HG03095 (cell line): ENCODE results near the gene SUMF2.
"Not testable (repeated sequence)": the region's sequence is repeated elsewhere in the genome, so short reads cannot be mapped to it uniquely, and the experiment has no call there.

Experiments used
- ATAC-seq: cut with Tn5 transposase; IDR thresholded peaks from one replicate; pipeline ENCODE4 v1.9.1; 2021; ENCODE audit warnings: moderate library complexity; ENCODE audit not compliant: unreplicated experiment

Gene SUMF2

DNA sequence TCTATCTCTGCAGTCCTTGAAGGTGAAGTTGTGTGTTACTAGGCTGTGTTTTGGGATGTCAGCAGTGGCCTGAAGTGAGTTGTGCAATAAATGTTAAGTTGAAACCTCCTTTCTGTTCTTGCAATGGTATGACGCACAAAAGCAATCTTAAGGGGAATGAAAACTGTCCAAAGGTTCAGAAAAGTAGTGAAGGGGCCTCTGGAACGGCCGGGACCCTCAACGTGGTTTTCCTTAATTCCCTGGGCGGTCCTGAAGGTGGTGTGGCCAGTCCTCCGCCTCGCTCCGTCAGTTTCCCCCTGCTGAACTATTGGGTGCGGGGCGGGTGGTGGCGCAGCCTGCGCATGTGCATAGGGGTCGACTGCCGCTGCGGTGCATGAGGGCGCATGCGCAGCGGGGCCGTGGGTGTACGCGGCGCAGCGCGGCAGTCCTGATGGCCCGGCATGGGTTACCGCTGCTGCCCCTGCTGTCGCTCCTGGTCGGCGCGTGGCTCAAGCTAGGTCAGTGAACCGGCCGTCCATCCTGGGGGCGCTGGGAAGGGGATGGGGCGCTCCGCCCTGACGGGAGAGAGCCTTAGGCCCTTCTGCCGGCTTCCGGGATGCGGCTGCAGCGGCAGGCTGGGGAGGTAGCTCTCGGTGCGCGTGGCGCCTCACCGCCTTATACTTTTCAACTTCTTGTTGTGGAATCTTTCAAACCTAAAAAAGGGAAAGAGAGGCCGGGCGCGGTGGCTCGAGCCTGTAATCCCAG lies at the start of gene SUMF2:
Gene SUMF2 (plus strand): TSS at position 405 of the 744 bp plus-strand sequence. CDS start 26 bp downstream, at position 431.
- peak; percentile 84 for ATAC-seq

DNA sequence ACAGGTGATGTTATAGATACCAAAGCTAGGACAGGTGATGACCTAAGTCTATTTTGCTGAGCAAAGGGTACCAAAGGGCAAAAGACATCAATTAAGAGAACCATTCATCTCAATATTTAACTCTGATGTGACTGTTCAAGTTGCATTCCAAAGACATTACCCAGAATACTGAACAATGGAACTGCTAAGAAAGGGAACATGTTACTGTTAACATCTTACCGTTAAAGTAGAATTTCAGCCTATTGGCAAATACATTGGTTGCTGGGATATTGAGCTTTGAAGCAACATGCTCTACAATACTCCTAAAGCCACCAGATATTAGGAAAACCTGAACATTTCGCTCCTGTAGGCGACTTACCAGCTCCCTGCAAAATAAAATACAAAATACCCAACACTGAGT lies 47.1 kb upstream of the SUMF2 start:
- ATAC-seq: not testable (repeated sequence)

DNA sequence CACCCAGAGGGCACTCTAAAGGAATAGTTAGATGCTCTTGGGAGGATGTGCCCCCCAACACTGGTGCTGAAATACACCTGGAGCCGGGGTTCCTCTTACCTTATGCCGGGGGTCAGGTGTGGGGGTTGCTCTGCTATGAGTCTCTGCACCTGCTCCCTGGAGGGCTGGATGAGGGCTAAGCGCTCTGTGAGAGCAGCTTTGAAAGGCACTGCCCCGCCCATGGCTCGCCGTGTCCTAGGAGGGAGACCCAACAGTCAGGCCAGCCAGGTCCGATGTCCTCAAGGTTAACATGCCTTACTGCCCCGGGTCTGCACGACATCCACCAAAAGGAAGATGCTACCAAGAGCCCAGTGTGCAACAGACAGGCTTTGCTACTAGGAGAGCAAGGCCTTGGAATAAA lies 44.6 kb upstream of the SUMF2 start:
- ATAC-seq: no peak

DNA sequence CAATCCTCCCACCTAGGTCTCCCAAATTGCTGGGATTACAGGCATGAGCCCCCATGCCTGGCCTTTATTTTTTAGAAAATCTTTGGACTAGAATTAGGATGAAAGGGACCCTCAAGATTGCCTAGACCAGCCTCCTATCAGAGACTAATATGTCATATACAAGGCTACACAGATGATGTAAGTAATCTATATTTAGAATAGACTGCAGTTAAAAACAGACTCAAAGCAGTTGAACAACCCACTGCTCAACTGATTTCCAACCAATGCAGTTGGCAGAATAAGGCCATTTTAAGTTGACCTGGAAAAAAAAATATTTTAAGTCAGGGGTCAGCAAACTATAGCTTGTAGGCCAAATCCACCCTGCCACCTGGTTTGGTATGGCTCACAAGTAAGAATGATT lies 40.6 kb upstream of the SUMF2 start:
- no peak for ATAC-seq

DNA sequence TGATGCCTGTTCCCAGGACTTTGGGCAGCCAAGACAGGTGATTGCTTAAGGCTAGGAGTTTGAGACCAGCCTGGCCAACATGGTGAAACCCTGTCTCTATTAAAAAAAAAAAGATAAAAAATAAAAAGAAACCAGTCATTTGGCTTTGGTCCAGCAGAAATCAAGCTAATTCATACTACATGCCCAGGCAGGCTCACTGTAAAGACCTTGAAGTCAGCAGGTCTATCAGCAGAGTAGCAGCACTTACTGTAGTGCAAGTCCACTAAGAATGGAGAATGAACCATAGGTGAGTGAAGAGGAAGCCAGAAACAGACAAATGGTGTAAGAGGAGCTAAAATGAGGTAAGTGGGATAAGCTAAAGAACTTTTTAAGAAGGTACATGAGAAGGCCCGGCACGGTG lies 37.5 kb upstream of the SUMF2 start:
- no peak for ATAC-seq

DNA sequence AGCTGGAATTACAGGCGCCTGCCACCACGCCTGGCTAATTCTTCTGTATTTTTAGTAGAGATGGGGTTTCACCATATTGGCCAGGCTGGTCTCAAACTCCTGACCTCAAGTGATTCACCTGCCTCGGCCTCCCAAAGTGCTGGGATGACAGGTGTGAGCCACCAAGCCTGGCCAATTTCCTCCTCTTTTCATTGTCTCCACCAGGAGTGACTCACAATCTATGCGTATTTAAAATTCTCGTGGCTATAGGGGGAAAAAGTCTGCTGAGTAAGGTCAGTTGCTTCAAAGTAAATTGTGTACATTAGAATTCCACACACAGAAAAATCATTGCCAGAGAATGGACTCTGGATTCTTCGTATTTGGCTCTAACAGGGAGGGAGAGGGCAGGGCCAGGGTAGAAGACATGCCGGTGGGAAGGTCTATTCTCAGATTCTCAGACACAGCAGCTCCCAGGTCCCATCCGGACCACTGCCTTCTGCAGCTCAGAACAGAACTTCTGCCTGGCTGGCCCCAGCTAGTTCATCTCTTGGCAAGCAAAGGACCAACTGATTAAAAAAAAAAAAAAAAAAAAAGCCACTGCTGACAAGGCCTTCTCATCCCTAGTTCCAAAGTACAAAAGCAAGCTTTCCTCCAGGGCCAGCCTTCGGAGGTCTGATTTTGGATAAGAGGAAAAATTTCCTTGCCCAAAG lies 35.0 kb upstream of the SUMF2 start:
- ATAC-seq: no peak

DNA sequence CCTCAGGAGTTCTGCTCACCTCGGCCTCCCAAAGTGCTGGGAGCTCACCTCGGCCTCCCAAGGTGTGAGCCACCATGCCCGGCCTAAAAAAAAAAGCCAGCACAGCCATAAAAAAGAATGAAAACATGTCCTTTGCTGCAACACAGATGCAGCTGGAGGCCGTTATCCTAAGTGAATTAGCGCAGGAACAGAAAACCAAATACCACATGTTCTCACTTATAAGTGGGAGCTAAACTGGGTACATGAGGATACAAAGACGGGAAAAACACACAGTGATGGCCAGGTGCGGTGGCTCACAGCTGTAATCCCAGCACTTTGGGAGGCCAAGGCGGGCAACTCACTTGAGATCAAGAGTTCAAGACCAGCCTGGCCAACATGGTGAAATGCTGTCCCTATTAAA lies 33.7 kb upstream of the SUMF2 start:
- ATAC-seq: no peak

DNA sequence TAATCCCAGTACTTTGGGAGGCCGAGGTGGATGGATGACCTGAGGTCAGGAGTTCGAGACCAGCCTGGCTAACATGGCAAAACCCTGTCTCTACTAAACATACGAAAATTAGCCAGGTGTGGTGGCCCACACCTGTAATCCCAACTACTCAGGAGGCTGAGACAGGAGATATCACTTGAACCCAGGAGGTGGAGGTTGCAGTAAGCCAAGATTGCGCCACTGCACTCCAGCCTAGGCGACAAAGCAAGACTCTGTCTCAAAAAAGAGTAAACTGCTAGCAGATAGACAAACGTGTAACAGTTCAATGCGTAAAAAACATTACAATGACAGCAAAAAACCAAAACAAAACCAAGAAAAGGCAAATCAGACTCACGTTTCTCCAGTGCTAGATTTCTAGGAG lies 32.5 kb upstream of the SUMF2 start:
- not testable (repeated sequence) for ATAC-seq

DNA sequence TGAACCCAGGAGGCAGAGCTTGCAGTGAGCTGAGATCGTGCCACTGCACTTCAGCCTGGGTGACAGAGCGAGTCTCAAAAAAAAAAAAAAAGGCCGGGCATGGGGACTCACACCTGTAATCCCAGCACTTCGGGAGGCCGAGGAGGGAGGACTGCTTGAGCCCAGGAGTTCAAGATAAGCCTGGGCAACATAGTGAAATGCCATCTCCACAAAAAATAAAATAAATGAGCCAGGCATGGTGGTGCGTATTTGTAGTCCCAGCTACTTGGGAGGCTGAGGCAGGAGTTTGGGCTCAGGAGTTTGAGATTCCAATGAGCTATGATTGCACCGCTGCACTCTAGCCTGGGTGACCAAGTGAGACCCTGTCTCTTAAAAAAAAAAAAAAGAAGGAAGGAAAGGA lies 31.5 kb upstream of the SUMF2 start:
- ATAC-seq: not testable (repeated sequence)

DNA sequence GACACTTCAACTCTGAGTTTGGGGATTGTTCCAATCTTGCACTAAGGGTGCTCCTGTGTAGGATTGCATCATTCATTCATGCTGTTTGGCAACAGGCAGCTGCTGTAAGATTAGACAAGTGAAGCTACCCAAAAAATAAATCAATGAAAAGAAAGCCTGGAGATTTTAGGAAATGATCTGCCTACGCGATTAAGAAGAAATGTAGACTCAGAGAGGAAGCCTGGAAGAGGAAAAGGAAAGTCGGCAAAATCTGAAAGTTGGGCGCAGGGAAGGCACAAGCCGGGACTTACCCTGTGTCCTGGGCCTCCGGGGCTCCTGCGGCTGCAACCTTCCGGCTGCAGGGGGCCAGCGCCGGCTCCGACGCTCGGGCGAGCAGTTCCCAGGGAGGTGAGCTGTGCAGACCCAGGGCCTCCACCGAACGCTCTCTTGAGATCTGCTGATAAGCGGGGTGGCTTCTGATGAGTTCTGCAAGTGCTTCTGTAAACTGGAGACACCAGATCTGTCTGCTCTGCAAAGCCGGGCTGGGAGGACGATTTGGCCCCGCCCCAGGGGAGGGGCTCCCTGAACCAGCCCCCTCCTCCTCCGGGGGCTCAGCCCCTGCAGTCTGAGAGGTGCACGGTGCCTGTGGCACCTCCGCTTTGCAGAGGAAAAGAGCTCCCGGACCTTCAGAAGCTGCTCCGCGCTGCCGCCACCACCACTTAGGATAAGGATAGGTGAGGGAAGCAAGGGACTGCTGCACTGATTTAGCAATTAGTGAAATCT lies 30.2 kb upstream of the SUMF2 start:
- peak; percentile 92 for ATAC-seq

DNA sequence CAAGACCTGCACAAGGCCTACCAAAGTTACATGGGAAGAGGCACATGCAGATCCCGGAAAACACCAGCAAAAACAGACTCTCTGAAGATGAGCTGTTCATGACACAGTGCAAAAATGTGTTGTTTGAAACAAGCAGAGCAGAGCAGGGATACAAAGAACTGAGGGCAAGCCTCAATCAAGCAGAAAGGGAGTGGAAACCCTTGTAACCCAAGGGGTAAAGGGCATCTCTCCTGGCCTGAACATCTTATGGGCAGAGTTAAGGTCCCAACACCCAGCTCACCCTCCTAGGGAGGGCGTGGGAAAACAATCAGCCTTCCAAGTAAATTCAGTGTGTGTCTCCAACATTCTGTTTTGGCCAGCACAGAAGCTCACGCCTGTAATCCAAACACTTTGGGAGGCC lies 23.4 kb upstream of the SUMF2 start:
- no peak for ATAC-seq

DNA sequence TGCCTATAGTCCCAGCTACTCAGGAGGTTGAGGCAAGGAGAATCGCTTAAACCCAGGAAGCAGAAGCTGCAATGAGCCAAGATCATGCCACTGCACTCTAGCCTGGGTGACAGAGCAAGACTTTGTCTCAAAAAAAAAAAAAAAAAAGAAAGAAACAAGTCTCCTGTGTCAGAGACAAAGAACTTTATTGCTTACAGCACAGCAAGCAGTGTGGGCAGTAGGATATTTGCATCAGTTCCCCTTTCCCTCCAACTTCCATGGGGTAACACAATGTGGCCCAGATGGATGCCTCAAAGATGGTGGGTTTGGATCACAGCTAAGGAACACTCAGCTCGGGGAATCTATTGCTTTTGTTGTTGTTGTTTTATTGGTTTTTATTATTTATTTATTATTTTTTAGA lies 18.3 kb upstream of the SUMF2 start:
- not testable (repeated sequence) for ATAC-seq

DNA sequence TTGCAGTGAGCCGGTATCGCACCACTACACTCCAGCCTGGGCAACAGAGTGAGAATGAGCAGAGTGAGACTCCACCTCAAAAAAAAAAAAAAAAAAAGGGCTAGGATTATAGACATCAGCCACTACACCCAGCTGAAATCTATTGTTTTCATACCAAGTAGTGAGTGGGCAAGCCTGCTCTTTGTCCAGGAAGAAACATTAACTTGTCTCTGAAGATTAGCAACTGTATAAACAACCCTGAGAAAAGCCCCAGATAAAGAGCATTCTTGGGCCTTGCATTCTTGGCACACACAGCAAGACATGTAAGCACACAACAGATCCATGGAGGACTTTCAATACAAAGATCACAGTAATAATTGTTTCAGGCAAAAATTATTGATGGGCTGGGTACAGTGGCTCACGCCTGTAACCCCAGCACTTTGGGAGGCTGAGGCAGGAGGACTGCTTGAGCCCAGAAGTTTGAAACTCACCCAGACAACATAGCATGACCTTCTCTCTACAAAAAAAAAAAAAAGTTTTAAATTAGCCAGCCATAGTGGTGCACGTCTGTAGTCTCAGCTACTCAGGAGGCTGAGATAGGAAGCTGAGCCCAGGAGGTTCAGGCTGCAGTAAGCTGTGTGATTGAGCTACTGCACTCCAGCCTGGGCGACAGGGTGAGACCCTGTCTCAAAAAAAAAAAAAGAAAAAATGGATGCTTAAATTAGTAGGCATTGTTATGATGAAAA lies 17.2 kb upstream of the SUMF2 start:
- ATAC-seq: no peak

DNA sequence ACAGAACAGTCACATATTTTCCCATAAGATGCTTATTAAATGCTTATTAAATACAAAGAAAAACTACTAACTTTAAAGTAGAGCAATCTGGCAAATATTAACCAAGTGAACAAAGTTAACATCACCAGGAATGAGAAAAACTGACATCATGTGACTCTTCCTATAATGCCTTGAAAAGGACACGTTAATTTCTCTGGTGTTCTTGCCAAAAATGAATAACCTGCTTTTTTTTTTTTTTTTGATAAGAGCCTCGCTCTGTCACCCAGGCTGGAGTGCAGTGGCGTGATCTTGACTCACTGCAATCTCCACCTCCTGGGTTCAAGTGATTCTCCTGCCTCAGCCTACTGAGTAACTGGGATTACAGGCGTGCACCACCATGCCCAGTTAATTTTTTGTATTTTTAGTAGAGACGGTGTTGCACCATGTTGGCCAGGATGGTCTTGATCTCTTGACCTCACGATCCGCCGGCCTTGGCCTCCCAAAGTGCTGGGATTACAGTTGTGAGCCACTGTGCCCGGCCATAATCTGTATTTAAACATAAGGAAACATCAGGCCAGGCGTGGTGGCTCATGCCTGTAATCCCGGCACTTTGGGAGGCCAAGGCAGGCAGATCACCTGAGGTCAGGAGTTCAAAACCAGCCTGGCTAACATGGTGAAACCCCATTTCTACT lies 16.5 kb upstream of the SUMF2 start:
- ATAC-seq: not testable (repeated sequence)

DNA sequence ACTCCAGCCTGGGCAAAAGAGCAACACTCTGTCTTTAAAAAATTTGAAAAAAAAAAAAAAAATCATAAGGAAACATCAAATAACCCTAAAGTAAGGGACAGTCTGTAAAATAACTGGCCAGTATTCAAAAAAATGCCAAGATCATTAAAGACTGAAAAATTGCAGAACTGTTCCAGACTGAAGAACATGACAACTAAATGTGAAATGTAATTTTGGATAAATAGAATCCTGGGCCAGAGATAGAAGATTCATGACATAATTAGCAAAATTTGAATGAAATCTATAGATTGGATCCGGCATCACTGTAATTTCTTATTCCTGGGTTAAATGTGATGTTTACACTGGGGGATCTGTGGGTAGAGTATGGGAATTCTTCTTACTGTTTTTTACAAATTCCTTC lies 15.8 kb upstream of the SUMF2 start:
- ATAC-seq: no peak

DNA sequence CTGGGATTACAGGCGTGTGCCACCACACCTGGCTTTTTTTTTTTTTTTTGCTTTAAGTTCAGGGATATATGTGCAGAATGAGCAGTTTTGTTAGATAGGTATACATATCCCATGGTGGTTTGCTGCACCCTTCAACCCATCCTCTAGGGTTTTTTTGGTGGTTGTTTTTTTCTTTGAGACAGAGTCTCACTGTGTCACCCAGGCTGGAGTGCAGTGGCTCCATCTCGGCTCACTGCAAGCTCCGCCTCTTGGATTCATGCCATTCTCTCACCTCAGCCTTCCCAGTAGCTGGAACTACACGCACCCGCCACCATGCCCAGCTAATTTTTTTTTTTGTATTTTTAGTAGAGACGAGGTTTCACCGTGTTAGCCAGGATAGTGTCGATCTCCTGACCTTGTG lies 15.3 kb upstream of the SUMF2 start:
- ATAC-seq: not testable (repeated sequence)

DNA sequence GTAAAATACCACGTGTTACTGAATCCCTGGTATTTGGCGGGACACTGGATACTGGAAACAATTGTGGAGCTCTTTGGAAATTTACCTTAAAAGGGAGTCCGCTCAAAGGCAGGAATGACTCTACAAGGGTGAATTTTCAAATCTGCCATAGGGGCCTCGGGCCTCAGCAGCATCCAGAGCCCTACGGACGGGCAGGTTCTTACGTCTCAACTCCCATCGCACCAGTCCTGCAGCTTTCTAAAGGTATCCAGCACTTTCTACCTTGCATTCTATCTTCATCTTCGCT lies 13.1 kb upstream of the SUMF2 start:
- no peak for ATAC-seq

DNA sequence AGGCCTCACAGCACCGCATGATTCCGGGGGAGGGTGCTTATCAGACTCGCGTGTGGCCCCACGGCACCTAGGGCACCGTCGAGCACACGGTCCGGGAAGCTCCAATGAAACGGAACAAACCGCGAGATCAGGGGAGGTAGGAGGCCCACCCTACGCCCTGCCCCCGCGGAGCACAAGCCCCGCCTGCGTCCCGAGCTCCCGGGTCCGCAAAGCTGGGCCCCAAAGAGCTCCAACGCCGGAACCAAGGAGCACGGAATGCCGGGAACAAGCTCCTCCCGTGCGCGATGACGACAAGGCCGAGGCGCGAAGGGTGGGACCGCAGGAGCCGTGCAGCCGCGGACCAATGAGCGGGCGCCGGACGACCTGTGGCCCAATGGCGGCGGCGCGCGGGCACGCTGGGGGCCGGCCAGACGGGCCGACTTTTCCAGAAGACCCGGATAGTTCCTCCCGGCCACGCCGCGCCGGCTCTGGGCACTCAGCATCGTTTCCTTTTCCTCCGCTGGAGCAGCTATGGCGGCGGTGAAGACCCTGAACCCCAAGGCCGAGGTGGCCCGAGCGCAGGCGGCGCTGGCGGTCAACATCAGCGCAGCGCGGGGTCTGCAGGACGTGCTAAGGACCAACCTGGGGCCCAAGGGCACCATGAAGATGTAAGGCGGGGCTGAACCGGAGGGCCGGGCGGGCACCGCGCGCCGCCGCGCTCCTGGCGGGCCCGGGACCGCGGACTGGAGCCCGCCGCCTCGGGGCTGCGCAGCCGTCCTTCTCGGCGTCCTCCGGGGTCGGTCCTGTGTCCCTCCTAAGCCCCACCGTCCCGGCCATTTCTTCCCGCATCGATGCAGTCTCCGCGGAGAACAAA lies 12.5 kb upstream of the SUMF2 start, which contains the start of the genes CCT6A and PSPH:
Gene CCT6A (plus strand): TSS at position 427 of the 853 bp plus-strand sequence. CDS start 84 bp downstream, at position 511.
Gene PSPH (minus strand): TSS at position 106 of the 853 bp plus-strand sequence. CDS start 30,232 bp downstream, outside the sequence.
- peak; percentile 96 for ATAC-seq

DNA sequence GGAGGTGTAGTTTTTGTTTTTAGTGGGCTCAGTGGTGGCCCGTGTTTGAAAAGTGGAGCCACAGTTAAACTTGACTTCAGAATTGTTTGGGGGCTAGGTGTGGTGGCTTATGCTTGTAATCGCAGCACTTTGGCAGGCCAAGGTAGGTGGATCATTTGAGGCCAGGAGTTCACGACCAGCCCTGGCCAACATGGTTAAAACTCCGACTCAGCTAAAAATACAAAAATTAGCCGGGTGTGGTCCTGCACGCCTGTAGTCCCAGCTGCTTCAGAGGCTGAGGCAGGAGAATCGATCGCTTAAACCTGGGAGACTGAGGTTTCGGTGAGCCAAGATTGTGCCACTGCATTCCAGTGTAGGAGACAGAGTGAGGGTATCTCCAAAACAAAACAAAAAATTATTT lies 10.7 kb upstream of the SUMF2 start:
- no peak for ATAC-seq

DNA sequence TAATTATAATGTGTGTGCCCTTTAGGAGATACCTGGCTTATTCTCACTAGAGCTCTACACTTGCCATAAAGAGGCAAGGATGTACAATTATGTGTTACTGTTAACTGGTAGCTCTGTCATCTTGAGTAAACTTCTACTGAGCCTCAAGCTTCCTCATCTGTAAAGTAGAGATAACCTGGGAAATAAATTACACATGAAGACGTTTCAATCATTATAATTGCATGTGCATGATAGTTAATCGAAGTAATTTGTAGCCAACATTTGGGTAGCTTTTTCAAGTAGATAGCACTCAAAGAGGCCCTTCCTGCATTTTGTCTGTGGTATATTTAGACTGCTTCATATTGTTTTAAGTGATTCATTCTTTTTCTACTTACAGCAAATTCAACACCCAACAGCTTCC lies 10.1 kb upstream of the SUMF2 start:
- ATAC-seq: no peak
